NCI-H2029 (cell line): ENCODE results near the gene GALR1.

Experiments
- DNase-seq: peaks from one replicate; lab custom pipeline; 2025; lab: John Stamatoyannopoulos, UW

The GALR1 gene

DNA sequence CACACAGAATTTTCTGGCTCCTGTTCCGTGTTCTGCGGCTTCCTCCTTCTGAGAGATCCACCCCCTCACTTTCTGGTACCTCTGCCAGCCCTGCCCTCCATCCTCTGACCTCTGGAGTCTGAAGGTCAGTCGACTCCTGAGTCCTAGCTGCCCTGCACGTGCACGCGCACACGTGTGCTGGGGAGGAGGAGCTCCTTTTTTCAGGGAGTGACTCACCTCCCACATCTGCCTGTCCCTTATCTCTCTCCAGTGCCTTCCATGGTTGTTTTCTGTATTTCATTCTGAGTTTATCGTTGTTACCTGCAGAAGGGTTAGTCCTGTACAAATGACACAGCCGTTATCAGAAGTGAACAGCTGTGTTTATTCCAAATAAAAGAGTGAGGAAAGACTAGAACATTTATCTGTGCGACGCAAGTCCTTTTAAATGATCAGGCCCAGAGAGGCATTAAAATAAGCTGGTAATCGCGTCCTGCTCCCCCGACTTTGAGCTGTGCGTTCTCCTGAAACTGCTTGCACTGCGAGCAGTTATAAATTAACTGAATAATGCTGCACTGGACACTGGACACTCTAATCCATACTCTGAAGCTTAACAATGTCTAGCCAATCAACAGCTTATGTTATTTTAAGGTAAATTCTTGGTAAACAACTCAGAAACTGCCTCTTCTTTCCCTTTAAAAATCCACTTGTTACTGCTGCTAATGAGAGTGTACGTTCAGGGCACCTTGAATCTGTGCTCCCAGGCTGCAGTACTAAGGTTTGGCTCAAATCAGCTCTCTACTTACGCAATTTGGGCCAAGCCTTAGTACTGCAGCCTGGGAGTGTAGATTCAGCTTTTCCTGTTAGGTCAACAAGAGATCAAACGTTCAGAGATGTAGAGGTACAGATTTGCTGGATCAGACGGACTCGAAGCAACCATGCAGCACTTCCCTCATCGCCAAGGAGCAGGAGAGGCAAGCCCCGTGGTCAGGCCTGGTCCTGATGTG lies 72.5 kb downstream of the GALR1 start:
- DNase-seq: no peak

GRCh38 chr18:77323640-77324299 lies 74.1 kb downstream of the GALR1 start:
- DNase-seq: no peak
